Calu3 (cell line): Measurements from ENCODE around the gene PRUNE2. TPM values are rescaled to one million over a fixed set of nuclear protein-coding genes. Genes with fewer than 3 reads are reported as not detected.

ENCODE experiments used
- BruUV-seq: library from RNA; stranded (reverse); fragments of 400-500 nt; replicated peaks from 2 replicates; lab custom pipeline; 2021; lab: Mats Ljungman, UMichigan
- CTCF ChIA-PET: fragments of 300-600 bp; sonication (Branson Sonifier 250); formaldehyde crosslinking; loops from one replicate; lab custom pipeline; 2022; ENCODE audit warnings: antibody characterized with exemption; lab: Charles Lee
- DNase-seq: peaks from one replicate; pipeline ENCODE4 v3.0.0; 2022
- H3K27ac Mint-ChIP-seq: one replicate; pipeline ENCODE4 v1.8.0; 2022; ENCODE audit warnings: mixed read lengths; ENCODE audit not compliant: unreplicated experiment
- H3K27me3 Mint-ChIP-seq: one replicate; pipeline ENCODE4 v1.8.0; 2022; ENCODE audit warnings: mixed read lengths; ENCODE audit not compliant: unreplicated experiment
- H3K36me3 Mint-ChIP-seq: one replicate; pipeline ENCODE4 v1.8.0; 2022; ENCODE audit warnings: mild to moderate bottlenecking, moderate library complexity, mixed read lengths; ENCODE audit not compliant: insufficient read depth, unreplicated experiment
- H3K4me1 Mint-ChIP-seq: one replicate; pipeline ENCODE4 v1.8.0; 2022; ENCODE audit warnings: mild to moderate bottlenecking, low read depth, mixed read lengths; ENCODE audit not compliant: unreplicated experiment
- H3K4me3 Mint-ChIP-seq: one replicate; pipeline ENCODE4 v1.8.0; 2022; ENCODE audit warnings: mild to moderate bottlenecking, low read depth, moderate library complexity, mixed read lengths; ENCODE audit not compliant: unreplicated experiment
- H3K9me3 Mint-ChIP-seq: one replicate; pipeline ENCODE4 v1.8.0; 2022; ENCODE audit warnings: low read depth, mixed read lengths; ENCODE audit not compliant: unreplicated experiment
- intact Hi-C: fragments of 100-400 bp; cut with micrococcal nuclease; formaldehyde crosslinking; loops from one replicate; pipeline ENCODE4 v1.10.0; 2022; ENCODE audit not compliant: unreplicated experiment
- total RNA-seq: library from RNA; stranded (reverse); gene quantifications from 2 replicates; pipeline ENCODE4 v1.2.3, GENCODE V29; 2022
- TF ChIP-seq, protein P1 (sequence below): fragments of 200-600 bp; IDR thresholded peaks from one replicate; pipeline ENCODE4 v1.8.0; 2022; ENCODE audit warnings: antibody characterized with exemption; ENCODE audit not compliant: unreplicated experiment

PRUNE2 gene
- total RNA-seq, 1 experiment from 2014 or later, result 0.07 TPM

DNA sequence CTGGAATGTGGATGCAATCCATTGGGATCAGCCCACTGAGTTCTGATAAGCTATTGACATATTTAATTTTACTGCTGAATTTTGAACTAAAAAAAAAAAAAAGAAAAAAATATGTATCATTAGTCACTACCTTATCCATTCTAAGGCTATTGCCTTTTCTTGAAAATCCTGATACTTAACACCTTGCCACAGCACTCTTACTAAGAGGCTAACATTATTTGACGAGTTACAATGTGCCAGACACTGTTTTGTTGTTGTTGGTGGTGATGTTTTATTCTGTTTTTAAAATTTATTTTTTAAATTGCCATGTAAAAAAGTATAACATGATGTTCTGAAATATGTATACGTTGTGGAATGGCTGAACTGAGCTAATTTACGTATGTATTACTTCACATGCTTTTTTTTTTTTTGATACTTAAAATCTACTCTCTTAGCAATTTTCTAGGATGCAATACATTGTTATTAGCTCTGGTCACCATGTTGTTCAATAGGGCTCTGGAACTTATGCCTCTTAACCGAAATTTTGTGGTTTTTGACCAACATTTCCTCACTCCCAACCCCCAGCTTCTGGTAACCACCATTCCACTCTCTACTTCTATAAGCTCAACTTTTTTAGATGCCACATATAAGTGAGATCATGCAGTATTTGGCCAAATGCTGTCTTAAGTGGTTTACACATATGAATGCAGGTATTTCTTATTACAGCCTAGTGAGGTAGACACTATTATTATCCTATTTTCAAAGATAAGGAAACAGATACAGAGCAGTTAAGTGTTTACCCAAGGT, 276.5 kb downstream of the PRUNE2 start:
- intact Hi-C loops, result no loop called here

DNA sequence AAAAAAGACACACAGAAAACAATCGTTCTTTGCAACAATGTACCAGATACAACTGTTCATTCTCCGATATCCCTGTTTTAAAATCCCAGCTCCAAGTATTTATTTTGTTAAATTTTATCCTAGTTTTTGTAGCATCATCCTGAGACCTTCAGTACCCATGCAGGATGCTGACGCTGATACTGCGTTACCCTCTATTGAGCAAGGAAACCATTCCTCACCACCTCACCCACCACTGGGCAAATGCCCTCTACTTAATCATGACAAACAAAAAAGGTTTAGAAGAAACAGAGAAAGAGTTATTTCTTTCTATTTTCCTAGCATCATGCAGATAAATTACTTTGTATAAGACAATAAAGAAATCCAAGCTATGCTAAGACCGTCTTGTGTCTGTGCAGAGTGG, 277.8 kb downstream of the PRUNE2 start:
- CTCF ChIA-PET, result no interaction called here
- Mint-ChIP-seq H3K36me3 (no peaks in the 10 kb centered on the region), H3K27me3 (no peaks in the 10 kb centered on the region), H3K27ac (no peak overlapping the region), H3K4me3 (no peak overlapping the region), H3K9me3 (no peaks in the 10 kb centered on the region), H3K4me1 (no peaks in the 10 kb centered on the region)
- DNase-seq, result no peak
- no TSS peak for BruUV-seq
- intact Hi-C loops, result no loop called here
- TF ChIP-seq, protein P1, sequence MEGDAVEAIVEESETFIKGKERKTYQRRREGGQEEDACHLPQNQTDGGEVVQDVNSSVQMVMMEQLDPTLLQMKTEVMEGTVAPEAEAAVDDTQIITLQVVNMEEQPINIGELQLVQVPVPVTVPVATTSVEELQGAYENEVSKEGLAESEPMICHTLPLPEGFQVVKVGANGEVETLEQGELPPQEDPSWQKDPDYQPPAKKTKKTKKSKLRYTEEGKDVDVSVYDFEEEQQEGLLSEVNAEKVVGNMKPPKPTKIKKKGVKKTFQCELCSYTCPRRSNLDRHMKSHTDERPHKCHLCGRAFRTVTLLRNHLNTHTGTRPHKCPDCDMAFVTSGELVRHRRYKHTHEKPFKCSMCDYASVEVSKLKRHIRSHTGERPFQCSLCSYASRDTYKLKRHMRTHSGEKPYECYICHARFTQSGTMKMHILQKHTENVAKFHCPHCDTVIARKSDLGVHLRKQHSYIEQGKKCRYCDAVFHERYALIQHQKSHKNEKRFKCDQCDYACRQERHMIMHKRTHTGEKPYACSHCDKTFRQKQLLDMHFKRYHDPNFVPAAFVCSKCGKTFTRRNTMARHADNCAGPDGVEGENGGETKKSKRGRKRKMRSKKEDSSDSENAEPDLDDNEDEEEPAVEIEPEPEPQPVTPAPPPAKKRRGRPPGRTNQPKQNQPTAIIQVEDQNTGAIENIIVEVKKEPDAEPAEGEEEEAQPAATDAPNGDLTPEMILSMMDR, result no peak

More for the DNA sequence above, 276.5 kb downstream of the PRUNE2 start:
- Mint-ChIP-seq H3K4me3 (no peak overlapping the region), H3K9me3 (no peaks in the 10 kb centered on the region), H3K4me1 (no peaks in the 10 kb centered on the region), H3K27ac (no peak overlapping the region), H3K27me3 (no peaks in the 10 kb centered on the region), H3K36me3 (no peaks in the 10 kb centered on the region)
- BruUV-seq, result no TSS peak
- TF ChIP-seq, protein P1, result no peak
- CTCF ChIA-PET, result no interaction called here
- DNase-seq, result no peak

DNA sequence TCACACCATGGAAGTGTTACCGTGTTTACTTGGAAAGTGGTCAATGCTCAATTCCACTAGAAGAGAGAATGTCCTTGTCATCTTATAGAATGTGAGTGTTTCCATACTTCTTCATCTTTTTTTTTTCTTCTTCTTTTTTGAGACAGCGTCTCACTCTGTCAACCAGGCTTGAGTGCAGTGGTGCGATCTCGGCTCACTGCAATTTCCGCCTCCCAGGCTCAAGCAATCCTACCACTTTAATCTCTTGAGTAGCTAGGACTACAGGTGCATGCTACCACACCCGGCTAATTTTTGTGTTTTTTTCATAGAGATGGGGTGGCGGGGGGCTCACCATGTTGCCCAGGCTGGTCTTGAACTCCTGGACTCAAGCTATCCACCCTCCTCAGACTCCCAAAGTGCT, 278.9 kb downstream of the PRUNE2 start:
- BruUV-seq, result no TSS peak
- CTCF ChIA-PET, result no interaction called here
- H3K9me3 Mint-ChIP-seq, result no peaks in the 10 kb centered on the region

DNA sequence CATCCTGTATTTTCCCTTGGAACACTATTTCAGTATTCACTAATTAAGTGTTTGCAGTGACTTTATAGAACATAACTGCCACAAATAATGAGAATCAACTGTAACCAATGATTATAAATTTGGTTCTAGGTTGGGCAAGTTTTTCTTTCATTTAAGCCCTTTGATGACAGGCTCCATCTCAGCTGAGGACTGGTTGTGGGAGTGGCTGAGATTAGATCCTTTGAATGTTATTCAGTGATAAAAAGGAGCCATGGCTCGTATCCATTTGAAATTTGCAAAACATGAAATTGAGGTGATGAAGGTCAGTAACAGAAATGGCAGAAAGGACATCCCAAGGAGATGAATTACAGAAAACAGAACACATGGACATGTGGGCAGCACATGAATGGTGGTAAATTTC, 279.8 kb downstream of the PRUNE2 start:
- no peak overlapping the region for H3K4me3 Mint-ChIP-seq

More for the DNA sequence above, 278.9 kb downstream of the PRUNE2 start:
- TF ChIP-seq, protein P1, result no peak
- Mint-ChIP-seq H3K27me3 (no peaks in the 10 kb centered on the region), H3K36me3 (no peaks in the 10 kb centered on the region), H3K27ac (no peak overlapping the region), H3K4me1 (no peaks in the 10 kb centered on the region), H3K4me3 (no peak overlapping the region)
- no peak for DNase-seq
- intact Hi-C loops, result no loop called here

More for the DNA sequence above, 279.8 kb downstream of the PRUNE2 start:
- Mint-ChIP-seq H3K27ac (no peak overlapping the region), H3K36me3 (no peaks in the 10 kb centered on the region), H3K27me3 (no peaks in the 10 kb centered on the region), H3K4me1 (no peaks in the 10 kb centered on the region), H3K9me3 (no peaks in the 10 kb centered on the region)
- intact Hi-C loops, result no loop called here
- no TSS peak for BruUV-seq
- TF ChIP-seq, protein P1, result no peak
- DNase-seq, result no peak
- CTCF ChIA-PET, result no interaction called here
